Endodermal cell (in vitro differentiated cells): Measurements from ENCODE around the gene PSME3IP1. TPM values are rescaled to one million over a fixed set of nuclear protein-coding genes. Genes with fewer than 3 reads are reported as not detected.
A peak's percentile ranks its signal among the peaks of the same experiment; 100 is the strongest.
"Not testable (repeated sequence)": the region's sequence is repeated elsewhere in the genome, so short reads cannot be mapped to it uniquely, and the experiment has no call there.

Source experiments
- DNase-seq: peaks from one replicate; pipeline ENCODE4 v3.0.0-alpha.2; 2017
- H3K27ac ChIP-seq: 2 replicates; pipeline ENCODE4 v1.5.1; 2013; ENCODE audit warnings: mild to moderate bottlenecking, low read depth, low read length, moderate library complexity
- H3K27me3 ChIP-seq: 2 replicates; pipeline ENCODE4 v1.6.1; 2013; ENCODE audit warnings: mild to moderate bottlenecking, low read length, moderate library complexity; ENCODE audit not compliant: insufficient read depth, control insufficient read depth, poor library complexity, severe bottlenecking
- H3K36me3 ChIP-seq: 2 replicates; pipeline ENCODE4 v1.7.0; 2013; ENCODE audit warnings: mild to moderate bottlenecking, low read length, moderate library complexity; ENCODE audit not compliant: control insufficient read depth, insufficient read depth
- H3K4me1 ChIP-seq: one replicate; pipeline ENCODE4 v1.7.0; 2013; ENCODE audit warnings: low read length; ENCODE audit not compliant: control insufficient read depth, insufficient read depth
- H3K4me3 ChIP-seq: 2 replicates; pipeline ENCODE4 v1.5.1; 2013; ENCODE audit warnings: mild to moderate bottlenecking, low read length, moderate library complexity
- H3K9ac ChIP-seq: 2 replicates; pipeline ENCODE4 v1.6.1; 2013; ENCODE audit warnings: mild to moderate bottlenecking, low read length, moderate library complexity; ENCODE audit not compliant: poor library complexity, severe bottlenecking; ENCODE audit errors: extremely low read depth
- H3K9me3 ChIP-seq: 2 replicates; pipeline ENCODE4 v1.6.1; 2013; ENCODE audit warnings: mild to moderate bottlenecking, low read length, moderate library complexity; ENCODE audit not compliant: control insufficient read depth
- H3K27ac Mint-ChIP-seq: 2 replicates; pipeline ENCODE4 v1.8.0; 2020; ENCODE audit warnings: mixed read lengths
- H3K27me3 Mint-ChIP-seq: 2 replicates; pipeline ENCODE4 v1.8.0; 2021; ENCODE audit warnings: mild to moderate bottlenecking, mixed read lengths; ENCODE audit not compliant: insufficient read depth
- H3K36me3 Mint-ChIP-seq: 2 replicates; pipeline ENCODE4 v1.8.0; 2020; ENCODE audit warnings: low read depth, mixed read lengths
- H3K4me1 Mint-ChIP-seq: 2 replicates; pipeline ENCODE4 v1.8.0; 2020; ENCODE audit warnings: mixed read lengths
- H3K4me3 Mint-ChIP-seq: 2 replicates; pipeline ENCODE4 v1.8.0; 2020; ENCODE audit warnings: mild to moderate bottlenecking, moderate library complexity, mixed read lengths
- H3K9me3 Mint-ChIP-seq: 2 replicates; pipeline ENCODE4 v1.8.0; 2020; ENCODE audit warnings: mild to moderate bottlenecking, mixed read lengths
- WGBS, 2 experiments: methylation state at CpG; one replicate each; pipeline versions ENCODE4 v1.1.5 to v1.1.7; 2013; ENCODE audit warnings: missing lambda C conversion rate in 2 of 2, mixed read lengths in 1 of 2; ENCODE audit not compliant: insufficient coverage in 1 of 2, insufficient read length in 1 of 2; 5-methylcytosine and 5-hydroxymethylcytosine counted together
- total RNA-seq, 2 donors: library from RNA; stranded (reverse); fragmentation: NEBNext Ultra II Directional in 1 of 2; extraction: Animal tissue kit (Norgen Biotek cat#: 25700) in 1 of 2; gene quantifications; 2 replicates in 1 of 2; 3 replicates in 1 of 2; pipeline ENCODE4 v1.2.1, GENCODE V29; 2021
- TF ChIP-seq, protein P1 (sequence below): fragments of 200-600 bp; sonication (generic); conservative IDR thresholded peaks from 2 replicates; pipeline ENCODE4 v1.5.0; 2021; ENCODE audit warnings: antibody characterized with exemption, mild to moderate bottlenecking

Gene PSME3IP1
- total RNA-seq, 2 donors from 2014 or later: 94.2 to 102 TPM

DNA sequence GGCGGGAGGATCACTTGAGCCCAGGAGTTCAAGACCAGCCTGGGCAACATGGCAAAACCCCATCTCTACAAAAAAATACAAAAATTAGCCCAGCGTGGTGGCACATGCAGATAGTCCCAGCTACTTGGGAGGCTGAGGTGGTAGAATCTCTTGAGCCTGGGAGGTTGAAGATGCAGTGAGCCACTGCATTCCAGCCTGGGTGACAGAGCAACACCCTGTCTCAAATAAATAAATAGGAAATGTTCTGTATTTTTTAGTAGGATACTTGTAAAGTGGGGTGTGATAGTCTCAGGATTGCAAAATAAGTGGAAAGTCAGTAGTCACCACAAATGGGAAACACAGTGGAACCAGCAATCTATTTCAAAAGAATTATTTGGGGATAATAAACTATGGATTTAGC lies 4.3 kb upstream of the PSME3IP1 start:
- no peak overlapping the region for H3K4me3 Mint-ChIP-seq

DNA sequence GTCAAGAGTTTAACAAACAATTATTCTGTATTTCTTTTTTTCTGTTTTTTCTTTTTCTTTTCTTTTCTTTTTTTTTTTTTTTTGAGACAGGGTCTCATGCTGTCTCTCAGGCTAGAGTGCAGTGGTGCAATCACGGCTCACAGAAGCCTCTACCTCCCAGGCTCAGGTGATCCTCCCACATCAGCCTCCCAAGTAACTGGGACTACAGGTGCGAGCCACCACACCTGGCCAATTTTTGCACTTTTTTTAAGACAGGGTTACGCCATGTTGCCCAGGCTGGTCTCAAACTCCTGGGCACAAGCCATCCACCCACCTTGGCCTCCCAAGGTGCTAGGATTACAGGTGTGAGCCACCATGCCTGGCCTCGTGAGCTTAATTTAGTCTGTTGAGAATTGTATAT lies 3.7 kb upstream of the PSME3IP1 start:
- DNase-seq, H3K27ac ChIP-seq, H3K36me3 Mint-ChIP-seq, H3K27me3 ChIP-seq, H3K4me3 Mint-ChIP-seq, H3K27ac Mint-ChIP-seq, H3K9ac ChIP-seq, H3K9me3 ChIP-seq, H3K9me3 Mint-ChIP-seq, H3K27me3 Mint-ChIP-seq, H3K4me1 ChIP-seq, H3K4me3 ChIP-seq: not testable (repeated sequence)
- H3K36me3 ChIP-seq: peaks cover 18% of the 10 kb centered on the region
- WGBS, 2 experiments: 93 to 97% methylated on average over 2 to 4 of the region's 4 CpGs
- peaks cover 31% of the 10 kb centered on the region for H3K4me1 Mint-ChIP-seq

More for the DNA sequence above, 4.3 kb upstream of the PSME3IP1 start:
- H3K27ac Mint-ChIP-seq: no peak overlapping the region
- Histone ChIP-seq H3K36me3 (peaks cover 21% of the 10 kb centered on the region), H3K27ac (no peak overlapping the region), H3K9ac (no peak overlapping the region), H3K4me1 (peaks cover 4% of the 10 kb centered on the region), H3K4me3 (no peak overlapping the region), H3K27me3 (no peaks in the 10 kb centered on the region), H3K9me3 (no peaks in the 10 kb centered on the region)
- DNase-seq: no peak
- H3K9me3 Mint-ChIP-seq: no peaks in the 10 kb centered on the region
- 100% methylated on average over 2 of the region's 2 CpGs; no CpG with 5 or more reads in 1 of the 2 experiments for WGBS, 2 experiments
- H3K36me3 Mint-ChIP-seq: peaks cover 8% of the 10 kb centered on the region
- H3K4me1 Mint-ChIP-seq: peaks cover 29% of the 10 kb centered on the region
- TF ChIP-seq, protein P1, sequence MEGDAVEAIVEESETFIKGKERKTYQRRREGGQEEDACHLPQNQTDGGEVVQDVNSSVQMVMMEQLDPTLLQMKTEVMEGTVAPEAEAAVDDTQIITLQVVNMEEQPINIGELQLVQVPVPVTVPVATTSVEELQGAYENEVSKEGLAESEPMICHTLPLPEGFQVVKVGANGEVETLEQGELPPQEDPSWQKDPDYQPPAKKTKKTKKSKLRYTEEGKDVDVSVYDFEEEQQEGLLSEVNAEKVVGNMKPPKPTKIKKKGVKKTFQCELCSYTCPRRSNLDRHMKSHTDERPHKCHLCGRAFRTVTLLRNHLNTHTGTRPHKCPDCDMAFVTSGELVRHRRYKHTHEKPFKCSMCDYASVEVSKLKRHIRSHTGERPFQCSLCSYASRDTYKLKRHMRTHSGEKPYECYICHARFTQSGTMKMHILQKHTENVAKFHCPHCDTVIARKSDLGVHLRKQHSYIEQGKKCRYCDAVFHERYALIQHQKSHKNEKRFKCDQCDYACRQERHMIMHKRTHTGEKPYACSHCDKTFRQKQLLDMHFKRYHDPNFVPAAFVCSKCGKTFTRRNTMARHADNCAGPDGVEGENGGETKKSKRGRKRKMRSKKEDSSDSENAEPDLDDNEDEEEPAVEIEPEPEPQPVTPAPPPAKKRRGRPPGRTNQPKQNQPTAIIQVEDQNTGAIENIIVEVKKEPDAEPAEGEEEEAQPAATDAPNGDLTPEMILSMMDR: no peak
- H3K27me3 Mint-ChIP-seq: no peaks in the 10 kb centered on the region

DNA sequence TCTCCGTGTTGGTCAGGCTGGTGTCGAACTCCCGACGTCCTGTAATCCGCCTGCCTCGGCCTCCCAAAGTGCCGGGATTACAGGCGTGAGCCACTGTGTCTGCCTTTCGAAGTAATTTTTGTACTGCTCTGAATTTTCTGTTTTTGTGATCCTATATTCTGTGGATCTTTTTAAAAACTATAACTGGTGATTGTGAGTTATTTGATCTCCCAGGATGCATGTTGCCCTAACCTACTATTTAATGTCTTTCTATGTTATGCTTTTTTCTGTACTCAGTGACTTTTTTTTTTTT lies 2.8 kb upstream of the PSME3IP1 start:
- peaks cover 13% of the 10 kb centered on the region for H3K36me3 ChIP-seq
- Mint-ChIP-seq H3K27ac (no peak overlapping the region), H3K4me1 (peaks cover 26% of the 10 kb centered on the region), H3K9me3 (no peaks in the 10 kb centered on the region), H3K4me3 (peak overlapping the region; percentile 99), H3K36me3 (peaks cover 8% of the 10 kb centered on the region), H3K27me3 (no peaks in the 10 kb centered on the region)
- H3K4me3 ChIP-seq: peak overlapping the region; percentile 95
- TF ChIP-seq, protein P1: no peak
- H3K4me1 ChIP-seq: peaks cover 4% of the 10 kb centered on the region
- no peak overlapping the region for H3K9ac ChIP-seq
- no peaks in the 10 kb centered on the region for H3K27me3 ChIP-seq
- H3K9me3 ChIP-seq: no peaks in the 10 kb centered on the region
- no peak for DNase-seq
- H3K27ac ChIP-seq: no peak overlapping the region
- WGBS, 2 experiments: 94 to 95% methylated on average over 8 to 9 of the region's 9 CpGs

DNA sequence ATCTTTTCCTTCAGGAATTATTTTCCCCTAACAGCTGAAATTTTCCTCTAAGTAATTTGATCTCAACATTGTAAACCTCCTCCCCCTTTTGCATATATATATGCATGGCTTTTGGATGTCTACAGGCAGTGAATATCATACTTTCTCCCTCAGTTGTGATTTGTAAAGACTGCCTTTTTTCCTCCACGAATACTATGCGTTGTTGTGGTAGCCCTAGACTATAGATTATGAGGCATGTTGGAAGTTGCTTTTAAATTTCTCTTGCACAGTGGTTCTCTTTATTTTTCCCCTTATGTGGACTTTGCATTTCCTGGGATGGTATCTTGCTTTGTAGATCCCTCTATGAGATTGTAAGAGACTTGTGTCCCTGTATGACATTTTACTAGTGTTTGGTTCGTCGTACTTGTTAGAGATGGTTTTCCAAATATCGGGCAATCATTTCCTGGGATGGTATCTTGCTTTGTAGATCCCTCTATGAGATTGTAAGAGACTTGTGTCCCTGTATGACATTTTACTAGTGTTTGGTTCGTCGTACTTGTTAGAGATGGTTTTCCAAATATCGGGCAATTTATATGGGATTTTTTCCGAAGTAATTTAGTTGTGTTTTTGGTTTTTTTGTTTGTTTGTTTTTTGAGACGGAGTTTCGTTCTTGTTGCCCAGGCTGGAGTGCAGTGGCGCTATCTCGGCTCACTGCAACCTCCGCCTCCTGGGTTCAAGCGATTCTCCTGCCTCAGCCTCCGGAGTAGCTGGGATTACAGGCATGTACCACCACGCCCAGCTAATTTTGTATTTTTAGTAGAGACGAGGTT lies 2.3 kb upstream of the PSME3IP1 start:
- not testable (repeated sequence) for H3K9me3 Mint-ChIP-seq, H3K27ac ChIP-seq, DNase-seq, H3K4me1 ChIP-seq, H3K27me3 ChIP-seq, H3K36me3 Mint-ChIP-seq, H3K27me3 Mint-ChIP-seq, H3K9me3 ChIP-seq
- Mint-ChIP-seq H3K4me1 (peaks cover 23% of the 10 kb centered on the region), H3K4me3 (peak overlapping the region; percentile 99), H3K27ac (peak overlapping the region; percentile 95)
- 86 to 93% methylated on average over 3 to 16 of the region's 18 CpGs for WGBS, 2 experiments
- Histone ChIP-seq H3K4me3 (peak overlapping the region; percentile 95), H3K9ac (peak overlapping the region; percentile 65), H3K36me3 (peaks cover 13% of the 10 kb centered on the region)
